Pancreas (tissue), 10 donors: ENCODE results near the gene PA2G4. TPM values are rescaled to one million over a fixed set of nuclear protein-coding genes. Genes with fewer than 3 reads are reported as not detected.

Experiments
- ATAC-seq, 4 donors: fragments of 200-7000 bp; cut with Tn5 transposase; one replicate each; pipeline versions ENCODE4 v1.8.0 to v1.9.1; 2020; ENCODE audit warnings: mild to moderate bottlenecking in 4 of 4, moderate library complexity in 4 of 4
- DNase-seq, 6 donors: peaks; one replicate each; pipeline ENCODE4 v3.0.0-alpha.2; 2020
- FAIRE-seq: peaks from 2 replicates; lab custom pipeline; 2012; peaks lifted over from hg19 to GRCh38; lab: Jason Lieb, UNC
- H3K27ac ChIP-seq, 4 donors: fragments of 200-600 bp; sonication (generic); 1 replicate in 3 of 4; 2 replicates in 1 of 4; pipeline versions ENCODE4 v1.5.0 to v1.8.0; 2020
- H3K27me3 ChIP-seq, 4 donors: fragments of 200-600 bp; one replicate each; pipeline ENCODE4 v1.8.0; 2021
- H3K36me3 ChIP-seq, 3 donors: fragments of 200-600 bp; sonication (generic) in 1 of 3; one replicate each; pipeline versions ENCODE4 v1.5.0 to v1.8.0; 2020 to 2021
- H3K4me1 ChIP-seq, 3 donors: fragments of 200-600 bp; one replicate each; pipeline ENCODE4 v1.8.0; 2021
- H3K4me3 ChIP-seq, 4 donors: fragments of 200-600 bp; sonication (generic) in 2 of 4; one replicate each; pipeline versions ENCODE4 v1.5.0 to v1.8.0; 2020 to 2021
- H3K9me3 ChIP-seq, 4 donors: fragments of 200-600 bp; one replicate each; pipeline ENCODE4 v1.8.0; 2021
- CTCF ChIP-seq, 4 donors: fragments of 200-600 bp; sonication (generic) in 3 of 4; IDR thresholded peaks; one replicate each; pipeline versions ENCODE4 v1.5.0 to v1.8.0; 2021; ENCODE audit warnings: antibody characterized with exemption in 4 of 4
- WGBS, 2 donors: extraction: QIAGEN DNeasy Blood & Tissue Kit; methylation state at CpG; one replicate each; pipeline ENCODE4 v1.1.7; 2013; 5-methylcytosine and 5-hydroxymethylcytosine counted together
- intact Hi-C, 3 donors: fragments of 100-400 bp; cut with DNase I; formaldehyde crosslinking; loops; one replicate each; pipeline versions ENCODE4 v1.11.1 to v1.14.2; 2022
- polyA plus RNA-seq, 2 donors: library from polyadenylated mRNA; stranded (reverse); fragments of 200-250 nt; gene quantifications; one replicate each; pipeline ENCODE4 v1.2.3, GENCODE V29; 2013
- total RNA-seq, 6 donors: library from RNA; stranded (reverse); fragmentation: NEBNext Ultra II Directional in 4 of 6; extraction: Animal tissue kit (Norgen Biotek cat#: 25700) in 4 of 6; gene quantifications; one replicate each; pipeline versions ENCODE4 v1.2.1 to v1.2.4, GENCODE V29; 2021 to 2023
- donor health status: healthy with polysubstance abuse.
- donor health status: DM: no; HTN: no; CAD: no; lungs with moderate emphysema.
- donor health status: DM: no; HTN: no; CAD: no.
- donor health status: control.
- donor health status: control.
- donor health status: Bipolar disorder and iron deficiency.
- donor health status: DM: yes; HTN: yes; CAD: no.
- donor health status: DM: no; HTN: no; CAD: no.
- donor health status: DM: no; HTN: no; CAD: no.
- donor health status: DM: yes; HTN: yes; CAD: no.

Gene PA2G4
- total and polyA plus RNA-seq, 8 donors = 30.1 to 59.8 (median 41.8) TPM

GRCh38 chr12:56121204-56121870 is 17.0 kb downstream of the PA2G4 start:
- ATAC-seq = no peak

DNA sequence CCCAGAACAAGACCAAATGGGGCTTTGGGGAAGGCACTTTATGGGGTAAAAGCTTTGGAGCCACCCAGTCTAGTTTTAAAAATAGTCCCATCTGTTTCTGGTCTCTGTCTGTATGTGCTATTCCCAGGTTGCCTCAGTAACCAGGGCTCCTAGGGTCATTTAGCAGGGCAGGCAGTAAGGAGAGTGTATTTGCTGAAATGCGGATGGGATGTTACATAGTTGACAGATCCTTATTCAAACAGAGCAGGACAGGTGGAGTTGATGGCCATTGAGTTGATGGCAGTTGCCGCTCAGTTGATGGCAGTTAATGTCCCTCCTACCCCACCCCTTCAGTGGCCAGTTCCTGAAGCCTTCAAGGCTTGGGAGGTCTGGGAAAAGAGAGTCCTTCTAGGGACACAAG is 18.3 kb downstream of the PA2G4 start:
- ATAC-seq (no peak), FAIRE-seq (no peak), DNase-seq (no peak)
- H3K4me3 ChIP-seq = no peak overlapping the region
- no peak for TF ChIP-seq CTCF (IDR thresholded peaks at IDR 0.05)
- H3K36me3 ChIP-seq = peaks cover 0 to 8% (median 0%) of the 10 kb centered on the region in 3 donors
- H3K27ac ChIP-seq = peak overlapping the region in 1 of 4 donors; percentile 8
- intact Hi-C loops = loop anchor here in 2 of 3 donors (5.0 to 10.0 kb wide), 2 partner anchors 65 to 332 kb away; partner anchors contain the start of genes MIP (in 1 of the 2) and SMARCC2 (in 1 of the 2)
- H3K9me3 ChIP-seq = no peaks in the 10 kb centered on the region
- peaks cover 12 to 31% (median 22%) of the 10 kb centered on the region in 3 donors for H3K4me1 ChIP-seq
- 88 to 94% methylated on average over 2 of the region's 2 CpGs for WGBS, 2 donors
- H3K27me3 ChIP-seq = no peaks in the 10 kb centered on the region

More at GRCh38 chr12:56121204-56121870, 17.0 kb downstream of the PA2G4 start:
- intact Hi-C loops = loop anchor here in 2 of 3 donors (5.0 to 10.0 kb wide), 2 partner anchors 66 to 333 kb away; partner anchors contain the start of genes MIP (in 1 of the 2) and SMARCC2 (in 1 of the 2)
- FAIRE-seq (no peak), DNase-seq (no peak)
- no peak overlapping the region for H3K4me3 ChIP-seq
- peaks cover under 1 to 20% (median 14%) of the 10 kb centered on the region in 3 donors for H3K4me1 ChIP-seq
- TF ChIP-seq CTCF (IDR thresholded peaks at IDR 0.05) = no peak
- no peaks in the 10 kb centered on the region for H3K9me3 ChIP-seq
- no peaks in the 10 kb centered on the region for H3K27me3 ChIP-seq
- WGBS, 2 donors = 74 to 82% methylated on average over 11 of the region's 11 CpGs
- H3K36me3 ChIP-seq = peaks cover 0 to 8% (median 0%) of the 10 kb centered on the region in 3 donors
- H3K27ac ChIP-seq = no peak overlapping the region

GRCh38 chr12:56124133-56124532 is 19.8 kb downstream of the PA2G4 start:
- Histone ChIP-seq H3K4me3 (no peak overlapping the region), H3K27ac (peak overlapping the region in 1 of 4 donors; percentile 12), H3K9me3 (no peaks in the 10 kb centered on the region), H3K36me3 (peaks cover 0 to 8% (median 0%) of the 10 kb centered on the region in 3 donors), H3K4me1 (peaks cover 12 to 28% (median 18%) of the 10 kb centered on the region in 3 donors), H3K27me3 (no peaks in the 10 kb centered on the region)
- no peak for FAIRE-seq
- no peak for ATAC-seq
- 28 to 39% methylated on average over 4 of the region's 4 CpGs for WGBS, 2 donors
- intact Hi-C loops = loop anchor here in 2 of 3 donors (5.0 to 10.0 kb wide), 2 partner anchors 63 to 331 kb away; partner anchors contain the start of genes MIP (in 1 of the 2) and SMARCC2 (in 1 of the 2)
- TF ChIP-seq CTCF (IDR thresholded peaks at IDR 0.05) = no peak
- DNase-seq = no peak

DNA sequence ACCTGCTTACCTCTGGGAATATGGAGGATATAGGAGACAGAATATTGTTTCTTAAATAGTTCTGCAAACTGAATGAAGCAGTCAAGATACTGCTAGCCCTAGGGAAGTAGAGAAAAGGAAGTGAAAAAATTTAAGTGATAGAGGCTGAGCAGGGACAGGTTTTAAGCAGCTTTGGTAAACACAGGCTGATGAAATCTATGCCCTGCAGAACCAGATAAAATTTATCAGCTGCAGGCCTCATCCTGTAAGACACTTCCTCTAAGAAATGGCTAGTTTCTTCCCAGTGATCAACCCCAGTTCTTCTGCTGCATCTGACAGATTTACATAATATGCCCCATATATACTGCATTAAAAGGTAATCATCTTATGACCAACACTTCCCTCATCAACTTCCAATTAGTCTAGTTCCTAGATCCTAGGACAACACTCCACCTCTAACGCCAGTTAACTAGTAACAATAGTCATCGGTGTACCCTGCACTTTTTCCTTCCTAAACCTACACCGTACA is 22.4 kb downstream of the PA2G4 start:
- DNase-seq (no peak), ATAC-seq (no peak), FAIRE-seq (no peak)
- WGBS, 2 donors = 34 to 42% methylated on average over 3 of the region's 3 CpGs
- TF ChIP-seq CTCF (IDR thresholded peaks at IDR 0.05) = no peak
- Histone ChIP-seq H3K4me3 (no peak overlapping the region), H3K27ac (peak overlapping the region; percentile 49 to 91 (median 70)), H3K27me3 (no peaks in the 10 kb centered on the region), H3K36me3 (peaks cover 0 to 13% (median 0%) of the 10 kb centered on the region in 3 donors), H3K4me1 (peaks cover 10 to 27% (median 12%) of the 10 kb centered on the region in 3 donors), H3K9me3 (no peaks in the 10 kb centered on the region)
- intact Hi-C loops = loop anchor here in 1 of 3 donors (2.0 to 10.0 kb wide), 2 partner anchors 62 to 328 kb away; partner anchors contain the start of genes MIP and SMARCC2
